B cell (primary cell): ENCODE results near the gene XXYLT1. TPM values are rescaled to one million over a fixed set of nuclear protein-coding genes. Genes with fewer than 3 reads are reported as not detected.

Source experiments
- ATAC-seq: fragments of 200-7000 bp; cut with Tn5 transposase; one replicate; pipeline ENCODE4 v1.10.0; 2021; ENCODE audit warnings: low read depth, mild to moderate bottlenecking, moderate number of reproducible peaks, moderate library complexity
- CTCF ChIA-PET: fragments of 350-600 bp; sonication (Branson Sonifier 250); formaldehyde crosslinking; loops from one replicate; lab custom pipeline; 2021; ENCODE audit warnings: antibody characterized with exemption, inconsistent platforms; lab: Charles Lee
- POLR2A ChIA-PET: fragments of 350-600 bp; sonication (Branson Sonifier 250); formaldehyde crosslinking; loops from one replicate; lab custom pipeline; 2021; ENCODE audit warnings: antibody characterized with exemption; lab: Charles Lee
- DNase-seq: peaks from one replicate; pipeline ENCODE4 v3.0.0; 2013
- H2AFZ ChIP-seq: 2 replicates; pipeline ENCODE4 v1.6.1; 2012; ENCODE audit warnings: mild to moderate bottlenecking, low read depth, low read length; ENCODE audit not compliant: insufficient read depth, poor library complexity, severe bottlenecking
- H3K27ac ChIP-seq, 2 donors: 1 replicate in 1 of 2; 2 replicates in 1 of 2; pipeline ENCODE4 v1.5.1; 2012 to 2013; ENCODE audit warnings: low read length in 2 of 2, mild to moderate bottlenecking in 2 of 2, moderate library complexity in 1 of 2
- H3K27me3 ChIP-seq, 4 experiments: fragments of 200-600 bp in 1 of 4; sonication (generic) in 1 of 4; replicated peaks in 1 of 4; 1 replicate in 2 of 4; 2 replicates in 2 of 4; pipeline versions ENCODE4 v1.6.1 to v1.7.0; 2013 to 2016; ENCODE audit warnings: low read length in 3 of 4, mild to moderate bottlenecking in 2 of 4, mixed read lengths in 1 of 4, moderate library complexity in 1 of 4; ENCODE audit not compliant: insufficient read depth in 4 of 4, control insufficient read depth in 3 of 4; ENCODE audit errors: control extremely low read depth in 1 of 4
- H3K36me3 ChIP-seq, 2 experiments: replicated peaks in 1 of 2; 1 replicate in 1 of 2; 2 replicates in 1 of 2; pipeline versions ENCODE4 v1.6.1 to v1.7.1; 2013; ENCODE audit warnings: low read length in 1 of 2; ENCODE audit not compliant: insufficient read depth in 2 of 2, control insufficient read depth in 1 of 2; ENCODE audit errors: control extremely low read depth in 1 of 2, extremely low read depth in 1 of 2
- H3K4me1 ChIP-seq, 2 donors: fragments of 200-600 bp in 1 of 2; sonication (generic) in 1 of 2; 1 replicate in 1 of 2; 2 replicates in 1 of 2; pipeline versions ENCODE4 v1.5.1 to v1.6.1; 2013 to 2017; ENCODE audit warnings: low read length in 2 of 2; ENCODE audit not compliant: control insufficient read depth in 2 of 2, insufficient read depth in 2 of 2
- H3K4me2 ChIP-seq: replicated peaks from 2 replicates; pipeline ENCODE3; 2012; ENCODE audit warnings: mild to moderate bottlenecking, low read depth, low read length; ENCODE audit not compliant: poor library complexity, severe bottlenecking
- H3K4me3 ChIP-seq, 5 experiments: fragments of 200-600 bp in 1 of 5; sonication (generic) in 1 of 5; 1 replicate in 3 of 5; 2 replicates in 2 of 5; pipeline versions ENCODE4 v1.5.1 to v1.7.0; 2011 to 2016; ENCODE audit warnings: low read length in 4 of 5, mild to moderate bottlenecking in 4 of 5, low read depth in 2 of 5, control low read depth in 1 of 5, moderate library complexity in 1 of 5; ENCODE audit not compliant: insufficient read depth in 1 of 5; ENCODE audit errors: control extremely low read depth in 1 of 5, extremely low read depth in 1 of 5
- H3K79me2 ChIP-seq: fragments of 200-600 bp; sonication (generic); one replicate; pipeline ENCODE4 v1.6.0; 2016; ENCODE audit warnings: low read length; ENCODE audit not compliant: control insufficient read depth, insufficient read depth
- H3K9ac ChIP-seq: fragments of 200-600 bp; sonication (generic); 2 replicates; pipeline ENCODE4 v1.6.1; 2017; ENCODE audit warnings: mild to moderate bottlenecking, low read length, moderate library complexity
- H3K9me3 ChIP-seq, 3 donors: one replicate each; pipeline versions ENCODE4 v1.6.1 to v1.7.1; 2013; ENCODE audit warnings: low read length in 2 of 3; ENCODE audit not compliant: control insufficient read depth in 2 of 3, insufficient read depth in 1 of 3; ENCODE audit errors: control extremely low read depth in 1 of 3
- H4K20me1 ChIP-seq: 2 replicates; pipeline ENCODE4 v1.6.0; 2012; ENCODE audit warnings: mild to moderate bottlenecking, low read length; ENCODE audit not compliant: insufficient read depth, control insufficient read depth, poor library complexity, severe bottlenecking
- H3K27ac Mint-ChIP-seq: one replicate; pipeline ENCODE4 v1.8.0; 2021; ENCODE audit warnings: mixed read lengths
- H3K27me3 Mint-ChIP-seq: one replicate; pipeline ENCODE4 v1.8.0; 2021; ENCODE audit warnings: mixed read lengths
- H3K4me1 Mint-ChIP-seq: one replicate; pipeline ENCODE4 v1.8.0; 2021; ENCODE audit warnings: mixed read lengths
- H3K4me3 Mint-ChIP-seq: one replicate; pipeline ENCODE4 v1.8.0; 2021; ENCODE audit warnings: mixed read lengths
- H3K9me3 Mint-ChIP-seq: one replicate; pipeline ENCODE4 v1.8.0; 2022; ENCODE audit warnings: mixed read lengths; ENCODE audit not compliant: insufficient read depth
- EZH2 ChIP-seq: IDR thresholded peaks from 2 replicates; pipeline ENCODE4 v1.6.1; 2012; ENCODE audit warnings: borderline replicate concordance, low read depth, mild to moderate bottlenecking, moderate library complexity, low read length; ENCODE audit not compliant: insufficient read depth, poor library complexity, severe bottlenecking
- WGBS: methylation state at CpG from one replicate; pipeline ENCODE4 v1.1.5; 2013; ENCODE audit warnings: missing lambda C conversion rate; ENCODE audit not compliant: insufficient coverage; 5-methylcytosine and 5-hydroxymethylcytosine counted together
- intact Hi-C: fragments of 100-400 bp; cut with micrococcal nuclease; formaldehyde crosslinking; loops from one replicate; pipeline ENCODE4 v1.10.0; 2022
- polyA plus RNA-seq: library from polyadenylated mRNA; depleted of rRNA; stranded (reverse); fragments of >200 nt; gene quantifications from 2 replicates; pipeline ENCODE4 v1.2.3, GENCODE V29; 2012
- total RNA-seq, 2 donors: library from RNA; stranded (reverse); fragments of 120-200 nt in 1 of 2; gene quantifications; 1 replicate in 1 of 2; 2 replicates in 1 of 2; pipeline versions ENCODE4 v1.2.3 to v1.2.4, GENCODE V29; 2013 to 2022
- TF ChIP-seq, protein P1 (sequence below): fragments of 200-600 bp; IDR thresholded peaks from one replicate; pipeline ENCODE4 v1.8.0; 2022; ENCODE audit warnings: antibody characterized with exemption, mild to moderate bottlenecking

XXYLT1 gene
- total and polyA plus RNA-seq, 2 donors (not counting 1 experiment from before 2014, with no cell fraction given) = 2.6 to 11.2 TPM

DNA sequence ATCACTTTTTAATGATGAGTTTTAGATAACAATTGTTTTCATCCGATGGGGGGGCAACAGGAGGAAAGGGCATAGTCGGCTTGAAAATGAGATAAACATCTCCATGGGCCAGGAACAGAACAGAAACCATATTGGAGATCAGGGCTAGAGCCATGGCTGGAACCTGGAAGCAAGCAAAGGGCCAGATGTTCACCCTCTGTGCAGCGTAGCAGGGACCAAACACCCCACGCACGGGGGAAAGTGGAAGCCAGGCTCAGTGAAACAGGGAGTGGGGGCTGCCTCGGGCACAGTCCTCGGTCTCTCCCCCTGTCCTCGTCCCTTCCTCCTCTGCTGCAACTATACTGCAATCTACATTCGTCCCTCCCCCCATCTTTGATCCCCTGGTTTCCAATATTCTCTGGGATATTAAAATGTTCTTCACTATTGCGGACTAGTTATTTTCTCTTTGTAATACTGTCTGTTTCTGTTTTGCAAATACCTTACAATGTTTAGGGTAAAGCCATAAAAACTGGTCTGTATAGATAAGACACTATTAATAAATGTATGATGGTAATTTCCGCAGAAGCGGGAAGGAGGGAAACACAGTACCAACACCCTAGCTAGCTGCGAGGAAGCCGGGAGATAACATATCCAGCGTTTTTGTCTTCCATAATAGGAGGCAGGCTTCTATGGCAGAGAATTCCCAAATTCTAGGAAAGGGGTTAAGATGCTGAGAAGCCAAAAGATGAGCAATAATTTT, 121.5 kb downstream of the XXYLT1 start:
- Histone ChIP-seq H3K4me2 (peak overlapping the region; percentile 83), H3K9ac (peak overlapping the region; percentile 62), H3K9me3 (no peaks in the 10 kb centered on the region), H2AFZ (peak overlapping the region; percentile 14), H3K27ac (no peak overlapping the region), H3K4me3 (peak overlapping the region in 1 of 5 experiments; percentile 64), H3K4me1 (peaks cover 61 to 81% of the 10 kb centered on the region in 2 donors), H3K36me3 (no peaks in the 10 kb centered on the region), H4K20me1 (no peaks in the 10 kb centered on the region), H3K79me2 (no peaks in the 10 kb centered on the region), H3K27me3 (no peaks in the 10 kb centered on the region)
- no peak for ATAC-seq
- whole genome bisulfite sequencing = 40% methylated on average over 5 of the region's 15 CpGs
- no peaks in the 10 kb centered on the region for H3K9me3 Mint-ChIP-seq
- DNase-seq = no peak
- intact Hi-C loops = loop anchor here (2.0 to 5.0 kb wide), 8 partner anchors 13 to 477 kb away; partner anchors contain the start of genes FAM43A and LSG1
- ChIA-PET CTCF (interaction anchor here (1.0 to 2.8 kb wide), 9 partner anchors 9 to 467 kb away, joined by 3 to 12 read pairs (median 8); no protein-coding TSS in a partner anchor), POLR2A (interaction anchor here (0.6 to 2.1 kb wide), 5 partner anchors 7 to 462 kb away, joined by 5 to 12 read pairs (median 8); no protein-coding TSS in a partner anchor)
- peak overlapping the region; percentile 90 for H3K4me3 Mint-ChIP-seq
- H3K27me3 Mint-ChIP-seq = no peaks in the 10 kb centered on the region
- H3K27ac Mint-ChIP-seq = peak overlapping the region; percentile 39
- TF ChIP-seq, protein P1, sequence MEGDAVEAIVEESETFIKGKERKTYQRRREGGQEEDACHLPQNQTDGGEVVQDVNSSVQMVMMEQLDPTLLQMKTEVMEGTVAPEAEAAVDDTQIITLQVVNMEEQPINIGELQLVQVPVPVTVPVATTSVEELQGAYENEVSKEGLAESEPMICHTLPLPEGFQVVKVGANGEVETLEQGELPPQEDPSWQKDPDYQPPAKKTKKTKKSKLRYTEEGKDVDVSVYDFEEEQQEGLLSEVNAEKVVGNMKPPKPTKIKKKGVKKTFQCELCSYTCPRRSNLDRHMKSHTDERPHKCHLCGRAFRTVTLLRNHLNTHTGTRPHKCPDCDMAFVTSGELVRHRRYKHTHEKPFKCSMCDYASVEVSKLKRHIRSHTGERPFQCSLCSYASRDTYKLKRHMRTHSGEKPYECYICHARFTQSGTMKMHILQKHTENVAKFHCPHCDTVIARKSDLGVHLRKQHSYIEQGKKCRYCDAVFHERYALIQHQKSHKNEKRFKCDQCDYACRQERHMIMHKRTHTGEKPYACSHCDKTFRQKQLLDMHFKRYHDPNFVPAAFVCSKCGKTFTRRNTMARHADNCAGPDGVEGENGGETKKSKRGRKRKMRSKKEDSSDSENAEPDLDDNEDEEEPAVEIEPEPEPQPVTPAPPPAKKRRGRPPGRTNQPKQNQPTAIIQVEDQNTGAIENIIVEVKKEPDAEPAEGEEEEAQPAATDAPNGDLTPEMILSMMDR = no peak
- no peak for TF ChIP-seq EZH2
- H3K4me1 Mint-ChIP-seq = peaks cover 87% of the 10 kb centered on the region
